ENCODE measurements around the gene CHKB. TPM values are rescaled to one million over a fixed set of nuclear protein-coding genes. Genes with fewer than 3 reads are reported as not detected.

Gene CHKB
- total and polyA plus RNA-seq, 2 of the 8 experiments (the other 6 are each of a cell fraction or from before 2014, with no cell fraction given): 27.9 to 42.2 TPM

- TF ChIP-seq MAFK (IDR thresholded peaks at IDR 0.05; ENCODE audit: low read depth, low read length) (no peak), RFX5 (IDR thresholded peaks at IDR 0.05; ENCODE audit: borderline replicate concordance, low read depth, low read length) (no peak), KDM1A (IDR thresholded peaks at IDR 0.05; ENCODE audit: borderline replicate concordance, low read length) (no peak), POU5F1 (IDR thresholded peaks at IDR 0.05; ENCODE audit: low read depth, low read length) (no peak), JUN (IDR thresholded peaks at IDR 0.05; ENCODE audit: low read depth, low read length) (no peak), USF2 (IDR thresholded peaks at IDR 0.05; ENCODE audit: low read length) (no peak), SP2 (IDR thresholded peaks at IDR 0.05; ENCODE audit: low read length) (no peak), SIRT6 (IDR thresholded peaks at IDR 0.05; ENCODE audit: low read length) (no peak)
Measured at GRCh38 chr22:50626850-50627641, 44.4 kb upstream of the CHKB start (continued).
